Endothelial cell (in vitro differentiated cells): ENCODE measurements around the gene NF2. TPM values are rescaled to one million over a fixed set of nuclear protein-coding genes. Genes with fewer than 3 reads are reported as not detected.

Experiments
- DNase-seq: peaks from one replicate; pipeline ENCODE4 v3.0.0; 2021; ENCODE audit warnings: low spot score
- H3K27ac Mint-ChIP-seq: one replicate; pipeline ENCODE4 v1.8.0; 2021; ENCODE audit warnings: mixed read lengths, inconsistent platforms; ENCODE audit not compliant: unreplicated experiment
- H3K27me3 Mint-ChIP-seq: one replicate; pipeline ENCODE4 v1.8.0; 2021; ENCODE audit warnings: mild to moderate bottlenecking, moderate library complexity, mixed read lengths, inconsistent platforms; ENCODE audit not compliant: unreplicated experiment
- H3K36me3 Mint-ChIP-seq: one replicate; pipeline ENCODE4 v1.8.0; 2021; ENCODE audit warnings: mild to moderate bottlenecking, low read depth, mixed read lengths, inconsistent platforms; ENCODE audit not compliant: unreplicated experiment
- H3K4me1 Mint-ChIP-seq: one replicate; pipeline ENCODE4 v1.8.0; 2021; ENCODE audit warnings: mild to moderate bottlenecking, mixed read lengths, inconsistent platforms; ENCODE audit not compliant: unreplicated experiment
- H3K4me3 Mint-ChIP-seq: one replicate; pipeline ENCODE4 v1.8.0; 2021; ENCODE audit warnings: mild to moderate bottlenecking, mixed read lengths, inconsistent platforms; ENCODE audit not compliant: unreplicated experiment
- H3K9me3 Mint-ChIP-seq: one replicate; pipeline ENCODE4 v1.8.0; 2021; ENCODE audit warnings: mixed read lengths, inconsistent platforms; ENCODE audit not compliant: unreplicated experiment
- CTCF ChIP-seq: fragments of 200-600 bp; sonication (generic); IDR thresholded peaks from one replicate; pipeline ENCODE4 v1.5.0; 2021; ENCODE audit warnings: antibody characterized with exemption; ENCODE audit not compliant: unreplicated experiment
- total RNA-seq: library from RNA; stranded (reverse); fragmentation: NEBNext Ultra II Directional; extraction: Animal tissue kit (Norgen Biotek cat#: 25700); gene quantifications from one replicate; pipeline ENCODE4 v1.2.1, GENCODE V29; 2021; ENCODE audit not compliant: unreplicated experiment

Gene NF2
- total RNA-seq, 1 donor from 2014 or later: 44.3 TPM

GRCh38 chr22:29629903-29630516, 26.6 kb downstream of the NF2 start:
- Mint-ChIP-seq H3K4me1 (peaks cover 15% of the 10 kb centered on the region), H3K36me3 (no peaks in the 10 kb centered on the region), H3K4me3 (no peak overlapping the region), H3K9me3 (no peaks in the 10 kb centered on the region), H3K27me3 (peaks cover 3% of the 10 kb centered on the region), H3K27ac (no peak overlapping the region)
- DNase-seq: no peak
- TF ChIP-seq CTCF: no peak

- no peak overlapping the region for H3K4me3 Mint-ChIP-seq
- TF ChIP-seq CTCF: no peak
- H3K36me3 Mint-ChIP-seq: no peaks in the 10 kb centered on the region
- H3K9me3 Mint-ChIP-seq: no peaks in the 10 kb centered on the region
- H3K4me1 Mint-ChIP-seq: peaks cover 7% of the 10 kb centered on the region
- H3K27me3 Mint-ChIP-seq: peaks cover 3% of the 10 kb centered on the region
- DNase-seq: no peak
- no peak overlapping the region for H3K27ac Mint-ChIP-seq
Observed at GRCh38 chr22:29630987-29631386, 27.6 kb downstream of the NF2 start.

- DNase-seq: no peak
- H3K27me3 Mint-ChIP-seq: peaks cover 2% of the 10 kb centered on the region
- H3K27ac Mint-ChIP-seq: no peak overlapping the region
- no peak for TF ChIP-seq CTCF
- H3K36me3 Mint-ChIP-seq: no peaks in the 10 kb centered on the region
- H3K4me1 Mint-ChIP-seq: peaks cover 9% of the 10 kb centered on the region
- no peak overlapping the region for H3K4me3 Mint-ChIP-seq
- H3K9me3 Mint-ChIP-seq: no peaks in the 10 kb centered on the region
Observed at GRCh38 chr22:29631725-29632124, 28.3 kb downstream of the NF2 start.

DNA sequence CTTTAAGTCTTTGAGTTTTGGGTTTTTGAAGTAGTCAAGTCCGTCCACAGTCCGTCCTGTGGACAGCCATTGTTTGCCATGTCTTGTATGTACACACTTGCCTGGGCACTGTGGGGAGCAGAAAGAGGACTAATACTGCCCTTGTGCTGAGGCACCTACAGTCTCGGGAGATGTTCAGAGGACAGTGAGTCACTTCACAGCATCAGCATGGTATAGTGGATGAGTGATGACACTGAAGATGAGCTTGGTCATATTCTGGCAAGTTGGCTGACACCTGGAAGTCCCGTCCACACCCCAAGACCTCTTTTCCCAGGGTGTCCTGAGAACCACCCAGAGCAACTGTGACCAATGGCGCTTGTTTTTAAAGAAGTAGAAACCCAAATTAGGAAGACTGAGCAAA, 29.2 kb downstream of the NF2 start:
- Mint-ChIP-seq H3K36me3 (no peaks in the 10 kb centered on the region), H3K4me3 (no peak overlapping the region), H3K4me1 (peaks cover 9% of the 10 kb centered on the region), H3K27me3 (no peaks in the 10 kb centered on the region), H3K9me3 (no peaks in the 10 kb centered on the region), H3K27ac (no peak overlapping the region)
- no peak for TF ChIP-seq CTCF
- DNase-seq: no peak

GRCh38 chr22:29633514-29634312, 30.3 kb downstream of the NF2 start:
- no peak for DNase-seq
- H3K36me3 Mint-ChIP-seq: peaks cover under 1% of the 10 kb centered on the region
- no peak overlapping the region for H3K4me3 Mint-ChIP-seq
- TF ChIP-seq CTCF: no peak
- H3K9me3 Mint-ChIP-seq: no peaks in the 10 kb centered on the region
- no peak overlapping the region for H3K27ac Mint-ChIP-seq
- H3K4me1 Mint-ChIP-seq: peaks cover 9% of the 10 kb centered on the region
- H3K27me3 Mint-ChIP-seq: no peaks in the 10 kb centered on the region
